Ascending aorta (tissue), 2 donors: ENCODE measurements around the gene ATRX. TPM values are rescaled to one million over a fixed set of nuclear protein-coding genes. Genes with fewer than 3 reads are reported as not detected.

ENCODE experiments used
- DNase-seq, 2 donors: peaks; one replicate each; pipeline ENCODE4 v3.0.0-alpha.2; 2019; ENCODE audit warnings: low spot score in 2 of 2
- H3K27ac ChIP-seq, 2 donors: fragments of 200-600 bp; sonication (generic); one replicate each; pipeline ENCODE4 v1.5.1; 2016 to 2017; ENCODE audit warnings: mild to moderate bottlenecking in 1 of 2
- H3K27me3 ChIP-seq: fragments of 200-600 bp; sonication (generic); one replicate; pipeline ENCODE4 v1.5.1; 2017
- H3K36me3 ChIP-seq, 2 donors: fragments of 200-600 bp; sonication (generic); one replicate each; pipeline ENCODE4 v1.5.1; 2016
- H3K4me1 ChIP-seq, 2 donors: fragments of 200-600 bp; sonication (generic); one replicate each; pipeline ENCODE4 v1.5.1; 2016 to 2017; ENCODE audit warnings: mild to moderate bottlenecking in 1 of 2
- H3K4me3 ChIP-seq, 2 donors: fragments of 200-600 bp; sonication (generic); one replicate each; pipeline ENCODE4 v1.5.1; 2016 to 2017; ENCODE audit warnings: mild to moderate bottlenecking in 1 of 2
- H3K9me3 ChIP-seq, 2 donors: fragments of 200-600 bp; sonication (generic); one replicate each; pipeline ENCODE4 v1.5.1; 2016
- CTCF ChIP-seq, 3 experiments: fragments of 200-600 bp in 2 of 3; fragments of 450-650 bp in 1 of 3; sonication (generic) in 2 of 3; IDR thresholded peaks; one replicate each; pipeline ENCODE4 v1.5.1; 2016 to 2019; ENCODE audit warnings: antibody characterized with exemption in 3 of 3, mild to moderate bottlenecking in 1 of 3, moderate library complexity in 1 of 3
- intact Hi-C: fragments of 100-400 bp; cut with DNase I; formaldehyde crosslinking; loops from one replicate; pipeline ENCODE4 v1.15.1; 2023
- total RNA-seq: library from RNA; depleted of rRNA; stranded (reverse); fragments of >200 nt; gene quantifications from one replicate; pipeline ENCODE4 v1.1.0, GENCODE V29; 2016

ATRX gene
- total RNA-seq, 1 donor from 2014 or later: 117 TPM

- Histone ChIP-seq H3K4me3 (no peak overlapping the region), H3K27ac (no peak overlapping the region), H3K4me1 (no peaks in the 10 kb centered on the region), H3K9me3 (peaks cover 7 to 8% of the 10 kb centered on the region in 2 donors), H3K27me3 (no peaks in the 10 kb centered on the region), H3K36me3 (no peaks in the 10 kb centered on the region)
- intact Hi-C loops: no loop called here
- DNase-seq: no peak
- no peak for TF ChIP-seq CTCF (IDR thresholded peaks at IDR 0.05)
Measured at GRCh38 chrX:77527233-77528001, 258.6 kb downstream of the ATRX start.

GRCh38 chrX:77519765-77520164, 266.3 kb downstream of the ATRX start:
- no peak overlapping the region for H3K27ac ChIP-seq
- no peak for DNase-seq
- no peak for TF ChIP-seq CTCF (IDR thresholded peaks at IDR 0.05)
- H3K4me3 ChIP-seq: no peak overlapping the region
- H3K9me3 ChIP-seq: peaks cover 0 to 6% of the 10 kb centered on the region in 2 donors
- no peaks in the 10 kb centered on the region for H3K4me1 ChIP-seq
- intact Hi-C loops: no loop called here
- H3K27me3 ChIP-seq: no peaks in the 10 kb centered on the region
- peaks cover 6 to 17% of the 10 kb centered on the region in 2 donors for H3K36me3 ChIP-seq

DNA sequence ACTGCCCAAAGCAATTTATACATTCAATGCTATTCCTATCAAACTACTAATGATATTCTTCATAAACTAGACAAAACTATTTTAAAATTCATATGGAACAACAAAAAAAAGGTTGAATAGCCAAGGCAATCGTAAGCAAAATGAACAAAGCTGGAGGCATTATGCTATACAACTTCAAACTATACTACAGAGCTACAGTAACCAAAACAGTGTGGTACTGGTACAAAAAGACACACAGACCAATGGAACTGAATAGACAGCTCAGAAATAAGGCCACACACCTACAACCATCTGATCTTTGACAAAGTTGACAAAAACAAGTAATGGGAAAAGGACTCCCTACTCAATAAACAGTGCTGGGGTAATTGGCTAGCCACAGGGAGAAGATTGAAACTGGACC, 271.8 kb downstream of the ATRX start:
- Histone ChIP-seq H3K27ac (no peak overlapping the region), H3K36me3 (peaks cover 5 to 21% of the 10 kb centered on the region in 2 donors), H3K27me3 (no peaks in the 10 kb centered on the region), H3K4me3 (no peak overlapping the region), H3K9me3 (peaks cover 0 to 15% of the 10 kb centered on the region in 2 donors), H3K4me1 (no peaks in the 10 kb centered on the region)
- intact Hi-C loops: no loop called here
- DNase-seq: no peak
- TF ChIP-seq CTCF (IDR thresholded peaks at IDR 0.05): no peak

DNA sequence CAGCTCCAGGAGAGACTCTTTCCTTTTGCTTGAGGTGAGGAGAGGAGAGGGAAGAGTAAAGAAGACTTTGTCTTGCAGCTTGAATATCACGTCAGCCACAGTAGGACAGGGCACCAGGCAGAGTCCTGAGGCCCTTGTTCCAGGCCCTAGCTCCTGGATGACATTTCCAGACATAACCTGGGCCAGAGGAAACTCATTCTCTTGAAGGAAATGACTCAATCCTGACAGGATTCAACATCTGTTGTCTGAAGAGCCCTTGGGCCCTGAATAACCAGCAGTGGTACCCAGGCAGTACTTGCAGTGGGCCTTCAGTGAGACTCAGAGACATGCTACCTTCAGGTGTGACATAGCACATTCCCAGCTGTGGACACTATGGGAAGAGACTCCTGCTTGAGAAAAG, 276.0 kb downstream of the ATRX start:
- no peak for DNase-seq
- no peak for TF ChIP-seq CTCF (IDR thresholded peaks at IDR 0.05)
- peaks cover 0 to 9% of the 10 kb centered on the region in 2 donors for H3K9me3 ChIP-seq
- peaks cover 5 to 21% of the 10 kb centered on the region in 2 donors for H3K36me3 ChIP-seq
- no peaks in the 10 kb centered on the region for H3K27me3 ChIP-seq
- no peak overlapping the region for H3K27ac ChIP-seq
- intact Hi-C loops: no loop called here
- no peak overlapping the region for H3K4me3 ChIP-seq
- no peaks in the 10 kb centered on the region for H3K4me1 ChIP-seq

GRCh38 chrX:77505227-77505626, 280.8 kb downstream of the ATRX start:
- H3K4me1 ChIP-seq: no peaks in the 10 kb centered on the region
- no peak for TF ChIP-seq CTCF (IDR thresholded peaks at IDR 0.05)
- no peaks in the 10 kb centered on the region for H3K27me3 ChIP-seq
- H3K9me3 ChIP-seq: no peaks in the 10 kb centered on the region
- H3K27ac ChIP-seq: no peak overlapping the region
- H3K4me3 ChIP-seq: no peak overlapping the region
- no peak for DNase-seq
- H3K36me3 ChIP-seq: peaks cover 0 to 7% of the 10 kb centered on the region in 2 donors
- intact Hi-C loops: no loop called here
